ENCODE data around the gene BIRC6.

DNA sequence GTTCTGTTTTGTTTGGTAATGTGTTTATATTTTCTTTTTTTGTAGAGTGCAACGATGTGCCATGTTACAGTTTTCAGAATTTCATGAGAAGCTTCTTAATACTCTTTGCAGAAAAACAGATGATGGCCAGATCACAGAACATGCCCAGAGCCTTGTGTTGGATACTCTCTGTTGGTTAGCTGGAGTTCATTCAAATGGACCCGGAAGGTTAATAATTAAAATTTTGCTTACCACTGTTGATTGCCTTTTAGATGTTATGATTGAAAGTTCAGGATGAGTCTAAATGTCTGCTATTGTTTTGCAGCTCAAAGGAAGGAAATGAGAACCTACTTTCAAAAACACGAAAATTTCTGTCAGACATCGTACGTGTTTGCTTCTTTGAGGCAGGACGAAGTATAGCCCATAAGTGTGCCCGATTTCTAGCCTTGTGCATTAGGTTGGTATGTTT is 85.2 kb downstream of the BIRC6 start:
- TF ChIP-seq EZH2phosphoT487 (conservative IDR thresholded peaks at IDR 0.05; ENCODE audit: low read length), result no peak
- TF ChIP-seq, protein P1, sequence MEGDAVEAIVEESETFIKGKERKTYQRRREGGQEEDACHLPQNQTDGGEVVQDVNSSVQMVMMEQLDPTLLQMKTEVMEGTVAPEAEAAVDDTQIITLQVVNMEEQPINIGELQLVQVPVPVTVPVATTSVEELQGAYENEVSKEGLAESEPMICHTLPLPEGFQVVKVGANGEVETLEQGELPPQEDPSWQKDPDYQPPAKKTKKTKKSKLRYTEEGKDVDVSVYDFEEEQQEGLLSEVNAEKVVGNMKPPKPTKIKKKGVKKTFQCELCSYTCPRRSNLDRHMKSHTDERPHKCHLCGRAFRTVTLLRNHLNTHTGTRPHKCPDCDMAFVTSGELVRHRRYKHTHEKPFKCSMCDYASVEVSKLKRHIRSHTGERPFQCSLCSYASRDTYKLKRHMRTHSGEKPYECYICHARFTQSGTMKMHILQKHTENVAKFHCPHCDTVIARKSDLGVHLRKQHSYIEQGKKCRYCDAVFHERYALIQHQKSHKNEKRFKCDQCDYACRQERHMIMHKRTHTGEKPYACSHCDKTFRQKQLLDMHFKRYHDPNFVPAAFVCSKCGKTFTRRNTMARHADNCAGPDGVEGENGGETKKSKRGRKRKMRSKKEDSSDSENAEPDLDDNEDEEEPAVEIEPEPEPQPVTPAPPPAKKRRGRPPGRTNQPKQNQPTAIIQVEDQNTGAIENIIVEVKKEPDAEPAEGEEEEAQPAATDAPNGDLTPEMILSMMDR (IDR thresholded peaks at IDR 0.05; ENCODE audit: insufficient read depth, low read length, poor library complexity, severe bottlenecking), result no peak
